T-helper 1 cell treated with Interleukin-12 subunit alpha and Interleukin-12 subunit beta and Interleukin-4 antibody, amounts not matched to agents 30 ng/mL and 1 ng/mL, for 36 hours (primary cell): ENCODE data around the gene KRT14. TPM values are rescaled to one million over a fixed set of nuclear protein-coding genes. Genes with fewer than 3 reads are reported as not detected.
"Not testable (repeated sequence)": the region's sequence is repeated elsewhere in the genome, so short reads cannot be mapped to it uniquely, and the experiment has no call there.

Experiments used
- intact Hi-C: fragments of 100-400 bp; cut with micrococcal nuclease; formaldehyde crosslinking; loops from one replicate; pipeline ENCODE4 v1.15.1; 2024
- total RNA-seq: library from RNA; stranded (reverse); gene quantifications from 2 replicates; pipeline ENCODE4 v1.2.3, GENCODE V29; 2022

Gene KRT14
- total RNA-seq, 1 donor from 2014 or later, result not detected

DNA sequence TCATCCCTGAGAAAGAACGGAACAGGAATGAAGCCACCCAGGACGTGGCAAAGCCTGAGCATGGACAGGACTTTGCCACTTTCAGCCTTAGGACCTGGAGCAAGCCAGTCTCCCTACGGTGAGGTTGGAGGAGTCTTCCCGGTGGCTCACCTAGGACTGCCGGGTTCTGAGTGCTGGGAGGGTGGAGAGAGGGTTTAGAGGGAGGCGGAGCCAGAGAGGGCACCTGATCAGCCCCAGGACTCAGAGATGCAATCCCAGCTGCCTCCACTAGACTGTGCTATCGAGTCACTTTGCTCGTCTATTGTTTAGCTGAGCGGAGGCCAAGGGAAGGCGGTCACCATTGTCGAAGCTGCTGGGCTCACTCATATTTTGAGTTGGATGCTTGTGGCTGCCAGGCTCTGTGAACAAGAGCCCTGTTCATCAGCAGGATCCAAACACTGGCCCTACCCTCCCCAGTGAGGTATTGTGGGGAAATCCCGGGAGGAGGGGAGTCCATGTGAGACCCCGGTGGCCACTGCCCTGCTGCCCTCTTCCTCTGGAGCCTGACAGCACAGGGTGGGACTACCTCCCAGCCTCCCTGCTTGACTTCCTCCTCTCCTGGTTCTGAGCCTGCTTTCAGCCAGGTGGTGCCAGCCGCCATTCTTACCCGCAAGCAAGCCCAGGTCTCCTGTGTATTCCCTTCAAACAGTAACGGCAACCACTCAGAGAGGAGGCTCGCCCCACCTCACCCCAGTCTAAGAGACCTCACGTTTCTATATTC, 7.0 kb downstream of the KRT14 start:
- intact Hi-C loops, result loop anchor here (1.0 kb wide), 4 partner anchors 30 to 88 kb away; no protein-coding TSS in a partner anchor

- intact Hi-C loops, result loop anchor here (1.0 kb wide), 4 partner anchors 30 to 88 kb away; no protein-coding TSS in a partner anchor
Observed at GRCh38 chr17:41578971-41579370, 7.7 kb downstream of the KRT14 start.

GRCh38 chr17:41578538-41578937, 8.2 kb downstream of the KRT14 start:
- intact Hi-C loops, result no loop called here

DNA sequence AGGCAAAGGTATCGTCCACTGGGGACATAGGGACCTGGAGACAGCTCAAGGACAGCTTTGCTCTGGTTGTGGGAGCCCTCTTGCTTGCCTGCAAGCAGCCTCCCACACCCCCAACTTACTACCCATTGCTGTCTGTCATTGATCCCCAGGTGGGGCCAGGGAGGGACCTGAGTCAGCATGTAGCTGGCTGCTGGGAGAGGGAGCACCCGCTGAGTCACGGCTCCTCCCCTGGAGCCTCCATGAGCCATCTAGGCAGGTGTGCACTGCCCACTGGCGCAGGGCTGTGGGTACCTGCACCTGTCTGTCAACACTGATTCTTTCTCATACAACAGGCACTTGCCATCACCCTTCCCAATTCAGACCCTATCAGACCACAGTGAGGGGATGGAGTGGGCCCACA, 10.0 kb downstream of the KRT14 start:
- intact Hi-C loops, result not testable (repeated sequence)

DNA sequence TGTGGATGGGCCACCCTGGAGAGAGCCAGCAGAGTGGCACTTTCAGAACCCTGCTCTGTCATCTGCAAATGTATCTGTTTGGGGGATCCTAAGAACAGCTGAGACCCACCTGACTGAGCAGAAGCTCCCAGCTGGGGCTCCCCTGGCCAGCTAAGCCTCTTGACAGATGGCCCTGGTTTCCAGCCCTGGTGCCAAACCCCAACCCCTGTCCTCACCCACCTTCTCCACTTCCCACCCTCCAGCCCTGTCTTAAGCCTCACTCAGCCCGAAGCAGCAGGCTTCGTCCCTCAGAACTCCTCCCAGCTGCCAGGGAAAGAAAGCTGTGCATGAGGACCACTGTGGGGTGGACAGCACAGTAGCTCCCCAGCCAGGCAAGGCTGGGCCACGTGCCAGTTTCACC, 11.4 kb downstream of the KRT14 start:
- intact Hi-C loops, result no loop called here

DNA sequence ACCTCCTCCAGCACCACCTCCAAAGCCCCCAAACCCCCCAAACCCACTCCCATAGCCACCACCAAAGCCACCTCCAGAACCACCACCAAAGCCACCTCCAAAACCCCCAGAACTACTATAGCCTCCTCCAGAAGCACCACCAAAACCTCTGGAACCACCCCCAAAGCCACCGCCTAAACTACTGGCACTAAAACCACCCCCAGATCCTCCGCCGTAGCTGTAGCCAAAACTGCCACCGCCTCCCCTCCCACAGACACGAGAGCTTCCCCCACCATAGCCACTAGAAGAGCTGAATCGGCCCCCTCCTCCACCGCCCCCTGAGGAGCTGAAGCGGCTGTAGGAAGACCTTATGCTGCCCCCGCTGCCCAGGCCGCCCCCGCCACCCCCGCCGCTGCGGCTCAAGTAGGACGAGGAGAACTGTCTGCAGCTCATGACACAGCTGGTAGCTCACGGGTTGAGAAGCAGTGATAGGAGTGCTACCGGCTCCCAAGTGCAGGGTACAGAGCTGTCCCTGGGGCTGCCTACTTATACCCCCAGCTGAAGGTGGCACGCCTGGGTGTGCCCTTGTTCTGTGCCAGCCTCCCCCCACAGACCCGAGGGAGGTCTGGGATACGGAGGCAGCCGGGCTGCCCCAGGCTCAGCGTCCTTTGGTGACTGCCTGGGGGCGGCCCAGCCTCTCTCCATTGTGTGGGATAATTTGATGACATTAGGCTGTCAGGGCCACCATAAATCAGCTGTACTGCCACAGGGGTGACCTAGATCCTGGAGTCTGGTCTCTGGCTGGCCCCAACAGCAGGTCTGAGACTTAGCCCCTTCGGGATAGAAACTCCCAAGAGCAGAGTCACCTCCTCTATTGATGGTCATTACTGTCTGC, 14.9 kb downstream of the KRT14 start, which contains the start of gene KRT9:
Gene KRT9, minus strand, starts transcription at position 499 of the 874 bp plus-strand sequence. Its CDS starts 67 bp downstream, at position 432.
- intact Hi-C loops, result no loop called here

DNA sequence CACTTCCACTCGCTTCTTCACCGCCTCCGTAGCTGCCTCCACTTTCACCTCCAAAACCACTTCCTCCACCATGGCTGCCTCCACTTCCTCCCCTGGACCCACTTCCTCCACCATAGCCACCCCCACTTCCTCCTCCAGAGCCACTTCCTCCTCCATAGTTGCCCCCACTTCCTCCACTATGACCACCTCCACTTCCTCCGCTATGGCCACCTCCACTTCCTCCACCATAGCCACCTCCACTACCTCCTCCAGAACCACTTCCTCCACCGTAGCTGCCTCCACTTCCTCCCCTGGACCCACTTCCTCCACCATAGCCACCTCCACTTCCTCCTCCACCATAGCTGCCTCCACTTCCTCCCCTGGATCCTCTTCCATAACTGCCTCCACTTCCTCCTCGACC, 19.4 kb downstream of the KRT14 start:
- intact Hi-C loops, result no loop called here

- intact Hi-C loops, result no loop called here
Observed at GRCh38 chr17:41565338-41565737, 21.4 kb downstream of the KRT14 start.

GRCh38 chr17:41563607-41564170, 23.0 kb downstream of the KRT14 start:
- intact Hi-C loops, result no loop called here

DNA sequence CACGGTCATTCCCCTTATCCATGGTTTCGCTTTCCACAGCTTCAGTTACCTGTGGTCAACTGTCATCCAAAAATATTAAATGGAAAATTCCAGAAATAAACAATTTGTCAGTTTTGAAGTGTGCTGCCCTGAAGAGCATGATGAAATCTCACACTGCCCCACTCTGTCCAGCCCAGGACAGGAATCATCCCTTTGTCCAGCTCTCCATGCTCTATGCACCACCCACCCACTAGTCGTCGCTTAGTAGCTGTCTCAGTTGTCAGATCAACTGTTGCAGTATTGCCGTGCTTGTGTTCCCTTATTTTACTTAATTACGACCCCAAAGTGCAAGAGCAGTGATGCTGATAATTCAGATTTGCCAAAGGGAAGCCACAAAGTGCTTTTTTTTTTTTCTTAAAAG, 25.1 kb downstream of the KRT14 start:
- intact Hi-C loops, result no loop called here

DNA sequence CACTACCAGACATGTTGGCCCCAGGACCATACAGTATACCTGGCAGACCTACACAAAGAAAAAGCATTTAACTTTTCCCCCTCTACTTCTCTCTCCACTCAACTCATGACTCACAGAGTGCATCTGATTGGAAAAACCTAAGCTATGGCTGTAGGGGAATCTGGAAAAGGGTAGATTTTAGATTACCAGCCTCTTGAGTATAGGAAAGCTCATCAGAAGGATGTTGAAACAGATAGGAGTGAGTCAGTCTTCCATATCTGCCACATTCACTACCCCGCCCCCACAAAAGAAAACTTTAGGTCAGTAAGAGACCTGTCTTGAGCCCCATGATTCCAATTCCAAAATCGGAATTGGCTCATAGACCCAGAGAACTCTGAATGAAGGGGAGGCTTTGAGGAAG, 27.1 kb downstream of the KRT14 start:
- intact Hi-C loops, result no loop called here

DNA sequence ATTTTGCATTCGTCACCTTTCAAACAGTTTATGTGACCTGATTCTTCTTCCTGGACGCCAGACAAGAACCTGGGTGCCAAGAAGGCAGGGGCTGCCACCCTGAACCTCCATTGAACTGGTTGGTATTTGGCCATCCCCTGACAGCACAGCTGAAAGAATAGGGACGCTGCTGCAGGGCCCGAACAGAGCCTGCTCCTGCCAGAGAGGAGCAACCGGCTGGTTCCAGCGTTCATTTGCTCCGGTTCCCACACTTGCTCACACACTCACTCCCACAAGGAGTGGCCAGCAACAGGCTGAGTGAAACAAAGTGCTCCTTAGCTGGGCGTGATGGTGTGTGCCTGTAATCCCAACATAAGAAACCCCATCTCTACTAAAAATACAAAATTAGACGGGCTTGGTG, 29.8 kb downstream of the KRT14 start:
- intact Hi-C loops, result no loop called here

DNA sequence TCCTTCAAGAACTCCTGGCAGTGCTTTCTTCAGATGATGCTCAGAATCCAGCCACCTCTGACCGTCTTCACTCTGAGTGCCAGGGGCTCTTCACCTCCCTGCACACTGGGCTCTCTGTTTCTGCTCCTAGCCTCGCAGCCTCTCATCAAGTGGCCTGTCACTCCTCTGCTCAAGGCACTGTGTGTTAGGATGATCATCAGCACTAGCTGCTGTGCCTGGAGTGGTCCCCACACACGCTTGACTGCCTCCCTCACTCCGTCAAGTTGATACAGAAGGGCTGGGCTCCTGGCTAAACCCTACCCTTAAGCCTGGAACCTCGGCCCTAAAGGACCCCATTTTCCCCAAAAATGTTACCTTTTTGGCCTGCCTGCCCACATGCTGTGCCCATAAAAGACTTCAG, 30.4 kb downstream of the KRT14 start:
- intact Hi-C loops, result no loop called here

DNA sequence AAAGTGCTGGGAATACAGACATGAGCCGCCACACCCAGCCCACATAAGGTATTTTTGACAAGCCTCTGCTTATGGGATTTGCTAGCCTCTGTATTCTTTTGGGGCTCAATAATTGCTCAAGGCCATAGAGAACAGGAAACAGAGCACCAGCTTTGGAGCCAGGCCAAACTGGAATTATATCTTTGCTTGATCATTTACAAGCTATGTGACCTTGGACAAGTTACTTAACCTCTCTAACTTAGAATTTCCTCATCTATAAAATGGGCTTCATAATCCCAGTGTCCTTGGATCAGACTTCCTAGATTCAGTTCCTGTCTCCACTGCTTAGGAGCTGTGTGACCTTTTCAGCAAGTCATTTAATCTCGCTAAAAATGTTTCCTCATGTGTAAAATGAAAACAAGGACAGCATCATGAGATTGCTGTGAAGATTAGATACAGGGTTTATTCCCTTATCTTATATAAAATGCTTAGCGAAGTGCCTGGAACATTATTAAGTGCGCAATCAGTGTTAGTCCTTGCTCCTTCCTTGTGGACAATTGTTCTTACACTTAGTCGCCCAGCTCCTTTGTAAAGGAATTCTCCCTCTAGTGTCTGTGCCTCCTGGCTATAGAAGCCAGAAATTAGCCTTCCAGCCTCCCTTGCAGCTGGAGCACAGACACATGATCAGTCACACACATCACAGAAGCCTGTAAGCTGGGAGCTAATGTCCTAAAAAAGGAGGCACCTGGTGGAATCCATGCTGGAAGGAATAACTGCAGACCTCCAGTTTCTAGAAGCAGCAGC, 31.4 kb downstream of the KRT14 start:
- intact Hi-C loops, result no loop called here

DNA sequence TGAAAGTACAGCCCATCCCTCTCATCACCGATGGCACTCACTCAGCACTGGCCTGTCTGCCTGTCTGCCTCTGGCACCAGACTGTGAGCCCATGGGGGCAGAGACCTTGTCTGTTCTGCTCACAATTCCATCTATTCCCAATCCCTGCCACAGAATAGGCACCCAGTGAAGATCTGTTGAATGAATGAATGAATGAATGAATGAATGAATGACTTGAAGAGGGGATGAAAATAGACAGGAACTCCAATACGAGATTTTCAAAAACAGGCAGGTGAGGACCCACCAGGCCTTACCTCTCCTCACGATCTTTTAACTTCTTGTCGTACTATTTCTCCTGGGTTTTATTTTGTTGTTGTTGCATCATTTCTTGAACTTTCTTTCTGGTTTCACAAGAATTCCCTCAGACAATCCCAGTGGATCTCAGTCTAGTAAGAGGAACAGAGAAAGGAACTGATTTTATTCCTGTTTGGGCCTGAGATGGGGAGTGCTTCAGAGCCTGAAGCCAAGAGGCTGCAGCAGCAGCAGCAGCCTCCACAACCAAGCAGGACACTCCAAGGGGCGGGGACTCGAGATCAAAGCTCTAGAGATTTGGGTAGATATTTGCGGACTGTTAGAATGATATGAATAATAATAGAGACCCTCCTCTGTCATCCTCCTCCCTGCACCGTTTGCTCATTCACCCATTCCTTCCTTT, 32.6 kb downstream of the KRT14 start:
- intact Hi-C loops, result no loop called here

DNA sequence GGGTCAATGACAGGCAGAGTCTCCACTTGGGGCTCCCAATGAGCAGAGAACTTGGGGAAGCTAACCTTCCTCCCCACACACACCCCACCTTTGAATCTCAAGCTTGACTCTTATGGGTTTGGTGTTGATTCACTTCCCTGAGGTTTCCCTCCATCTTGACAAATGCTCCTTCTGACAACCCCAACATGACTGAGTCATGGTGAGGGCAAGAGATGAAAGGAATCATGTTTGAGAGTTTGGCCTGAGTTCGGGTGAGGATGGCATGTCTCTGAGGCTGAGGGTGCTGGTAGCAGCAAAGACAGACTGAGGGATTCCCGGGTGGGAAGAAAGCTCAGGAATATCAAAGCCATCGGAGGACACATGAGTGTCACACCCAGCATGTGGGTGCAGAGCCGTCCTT, 33.5 kb downstream of the KRT14 start:
- intact Hi-C loops, result no loop called here

- intact Hi-C loops, result no loop called here
Observed at GRCh38 chr17:41552455-41552854, 34.2 kb downstream of the KRT14 start.

- intact Hi-C loops, result no loop called here
Observed at GRCh38 chr17:41551365-41551764, 35.3 kb downstream of the KRT14 start.

DNA sequence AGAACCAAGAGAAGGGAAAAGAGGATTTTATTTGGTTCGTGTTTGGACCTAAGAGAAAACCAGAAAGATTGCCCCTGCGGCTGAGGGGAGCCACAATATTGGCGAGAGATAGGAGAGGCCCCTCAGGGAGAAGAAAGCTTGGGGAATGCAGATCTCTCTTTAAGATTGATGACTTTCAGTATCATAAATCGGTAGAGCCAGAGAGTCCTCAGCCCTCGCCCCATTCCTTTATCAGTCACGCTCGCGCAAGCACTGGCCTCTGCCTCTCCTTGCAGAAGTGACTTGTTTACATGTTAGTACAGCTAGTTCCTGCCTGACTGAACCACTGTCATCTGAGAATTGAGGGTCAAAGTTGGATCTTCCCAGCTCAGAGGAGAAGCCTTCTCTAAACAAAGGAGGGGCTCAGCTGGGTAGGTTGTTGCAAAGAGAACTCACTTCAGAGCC, 37.1 kb downstream of the KRT14 start:
- intact Hi-C loops, result loop anchor here (1.0 to 2.0 kb wide), 7 partner anchors 30 to 747 kb away; no protein-coding TSS in a partner anchor

DNA sequence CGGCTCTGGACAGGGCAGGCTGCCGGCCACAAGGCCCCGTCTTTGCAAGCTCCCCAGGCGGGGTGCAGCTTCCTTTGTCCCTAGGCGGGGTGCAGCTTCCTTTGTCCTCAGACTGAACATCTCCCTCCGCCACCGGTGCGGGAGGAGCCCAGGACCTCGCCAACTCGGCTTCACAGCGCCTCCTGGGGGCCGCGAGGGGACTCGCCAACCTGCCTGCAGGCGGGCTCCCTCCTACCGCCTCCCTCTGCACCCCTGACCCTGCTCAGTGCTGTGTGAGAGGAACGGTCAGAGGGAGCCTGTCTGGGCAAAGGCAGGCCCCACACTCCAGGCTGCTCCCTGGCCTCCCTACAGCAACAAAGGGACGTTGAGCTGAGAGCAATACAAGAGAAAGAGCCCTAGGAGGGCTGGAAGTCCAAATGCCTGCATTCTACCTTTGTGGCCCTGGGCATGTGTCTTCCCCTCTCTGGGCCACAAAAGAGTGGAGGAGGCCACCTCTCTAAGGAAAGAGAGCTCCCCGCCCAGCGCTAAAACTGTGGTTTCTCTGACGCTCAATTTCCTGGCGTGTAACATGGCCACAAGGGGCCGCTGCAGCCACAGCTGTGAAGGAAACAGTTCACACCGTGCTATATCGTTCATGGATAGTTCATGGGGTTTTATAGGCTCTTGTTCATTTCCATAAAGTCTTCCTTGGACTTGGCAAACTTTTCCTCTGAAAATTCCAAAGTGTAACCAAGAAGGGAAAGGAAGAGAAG, 37.7 kb downstream of the KRT14 start:
- intact Hi-C loops, result loop anchor here (1.0 to 2.0 kb wide), 8 partner anchors 30 to 746 kb away; no protein-coding TSS in a partner anchor
